ENCODE data around the gene SNRK. TPM values are rescaled to one million over a fixed set of nuclear protein-coding genes. Genes with fewer than 3 reads are reported as not detected.

Gene SNRK
- total RNA-seq, 2 experiments from 2014 or later = 70.7 to 73.6 TPM

DNA sequence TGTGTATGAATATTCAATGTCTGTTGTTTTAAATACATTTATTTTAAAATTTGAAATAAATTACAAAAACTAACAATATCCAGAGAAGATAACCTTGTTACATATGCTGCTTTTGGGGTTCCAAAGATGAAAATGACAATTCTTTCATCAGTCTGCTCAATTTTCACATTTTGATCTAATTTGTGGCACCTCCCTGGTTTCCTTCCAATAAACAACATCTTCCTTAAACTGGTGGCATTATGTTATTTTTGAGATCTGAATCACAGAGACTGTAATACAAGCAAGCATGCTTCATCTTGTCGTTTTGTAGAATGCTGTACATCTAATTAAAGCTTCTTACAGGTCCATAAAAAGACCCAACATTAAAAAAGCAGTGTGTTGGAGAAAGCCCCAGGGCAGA, 2.2 kb upstream of the SNRK start:
- ATAC-seq (ENCODE audit: low read depth) (no peak), DNase-seq (no peak)
- H3K9me3 Mint-ChIP-seq = no peaks in the 10 kb centered on the region
- no peaks in the 10 kb centered on the region for H3K27me3 Mint-ChIP-seq
- peaks cover 6% of the 10 kb centered on the region for H3K36me3 Mint-ChIP-seq
- no peak overlapping the region for H3K4me3 Mint-ChIP-seq
- no peak overlapping the region for H3K27ac Mint-ChIP-seq
- peaks cover 7% of the 10 kb centered on the region for H3K4me1 Mint-ChIP-seq
- POLR2A ChIA-PET = interaction anchor here (0.5 kb wide), 1 partner anchor 500 kb away, joined by 4 read pairs; no protein-coding TSS in a partner anchor

DNA sequence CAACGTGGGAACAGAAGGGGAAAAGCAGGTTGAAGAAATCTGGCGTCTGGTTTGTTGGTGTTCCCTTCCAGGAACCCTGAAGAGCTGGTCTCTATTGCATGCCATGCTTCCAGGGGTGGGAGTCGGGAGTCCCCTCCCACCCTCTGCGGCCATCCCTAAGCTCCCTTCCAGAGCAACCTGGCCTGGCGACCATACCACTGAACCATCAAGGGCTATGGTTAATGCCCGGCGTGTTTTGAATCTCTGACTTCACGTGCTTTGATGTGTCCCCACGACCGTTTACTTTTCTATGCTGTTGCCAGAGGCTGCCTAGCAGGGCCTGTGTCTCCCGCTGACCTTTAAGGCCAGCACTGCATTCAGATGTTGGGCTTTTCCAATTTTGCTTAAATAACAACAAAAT, 696 bp upstream of the SNRK start:
- DNase-seq = no peak
- Mint-ChIP-seq H3K9me3 (no peaks in the 10 kb centered on the region), H3K36me3 (peaks cover 9% of the 10 kb centered on the region), H3K27ac (peak overlapping the region; percentile 95), H3K4me1 (peaks cover 20% of the 10 kb centered on the region), H3K4me3 (peak overlapping the region; percentile 93), H3K27me3 (no peaks in the 10 kb centered on the region)
- ATAC-seq (ENCODE audit: low read depth) = no peak
- POLR2A ChIA-PET = interaction anchor here (0.7 to 7.1 kb wide), 11 partner anchors 9 to 217 kb away, joined by 3 to 46 read pairs (median 5); no protein-coding TSS in a partner anchor

DNA sequence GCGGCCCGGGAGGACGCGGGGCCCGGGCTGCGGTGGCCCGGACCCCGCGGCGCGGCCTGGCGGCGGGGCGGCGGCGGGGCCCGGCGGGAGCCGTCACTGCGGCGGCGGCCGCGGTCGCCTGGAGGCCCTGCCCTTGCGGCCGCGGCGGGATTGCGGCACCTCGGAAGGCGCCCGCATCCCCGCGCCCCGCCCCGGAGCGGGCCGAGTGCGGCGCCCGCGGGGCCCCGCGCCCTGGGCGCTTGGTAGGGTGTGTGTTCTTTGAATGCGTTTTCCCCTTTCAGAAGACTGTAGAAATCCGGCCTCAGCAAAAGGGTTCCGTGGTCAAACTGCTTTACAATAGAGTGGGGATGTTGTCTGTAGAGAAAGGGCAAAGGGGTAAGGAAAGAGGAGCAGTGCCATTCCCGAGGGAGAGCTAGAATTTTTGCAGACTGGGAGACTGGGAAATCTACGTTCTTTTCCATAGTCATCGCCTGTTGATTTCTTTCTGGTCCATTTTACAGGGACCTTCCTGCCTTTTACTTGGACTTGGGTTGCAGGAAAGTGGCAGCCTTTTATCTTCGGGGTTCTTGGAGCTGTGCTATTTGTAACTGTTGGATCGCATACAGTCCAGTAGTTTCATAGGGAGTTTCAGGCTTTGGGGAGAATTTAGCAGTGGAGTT, 630 bp downstream of the SNRK start:
- H3K27me3 Mint-ChIP-seq = no peaks in the 10 kb centered on the region
- peaks cover 33% of the 10 kb centered on the region for H3K4me1 Mint-ChIP-seq
- POLR2A ChIA-PET = interaction anchor here (0.7 to 7.1 kb wide), 9 partner anchors 8 to 216 kb away, joined by 3 to 46 read pairs (median 5); no protein-coding TSS in a partner anchor
- H3K36me3 Mint-ChIP-seq = peaks cover 9% of the 10 kb centered on the region
- ATAC-seq (ENCODE audit: low read depth) = peak; percentile 35
- peak overlapping the region; percentile 92 for H3K27ac Mint-ChIP-seq
- no peak for DNase-seq
- peak overlapping the region; percentile 95 for H3K4me3 Mint-ChIP-seq
- no peaks in the 10 kb centered on the region for H3K9me3 Mint-ChIP-seq

DNA sequence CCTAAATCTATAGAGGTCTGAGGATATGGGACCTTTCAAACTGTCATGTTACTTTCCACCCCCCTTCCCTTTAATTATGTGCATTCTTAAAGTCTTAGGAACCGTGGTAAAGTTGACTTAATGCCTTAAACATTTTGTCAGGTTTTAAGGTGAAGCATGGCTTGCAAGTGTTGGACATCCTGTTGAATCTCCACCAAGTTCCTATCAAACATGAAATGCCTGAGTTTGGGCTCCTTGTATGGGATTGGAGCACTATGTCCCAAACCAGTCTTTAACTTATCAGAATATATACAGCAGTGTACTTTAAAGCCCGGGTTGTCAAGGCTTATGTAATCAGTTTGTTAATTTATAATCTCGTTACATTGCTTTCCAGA, 1.1 kb downstream of the SNRK start:
- H3K4me1 Mint-ChIP-seq = peaks cover 37% of the 10 kb centered on the region
- H3K4me3 Mint-ChIP-seq = peak overlapping the region; percentile 95
- ATAC-seq (ENCODE audit: low read depth) = no peak
- no peaks in the 10 kb centered on the region for H3K9me3 Mint-ChIP-seq
- POLR2A ChIA-PET = interaction anchor here (0.7 to 7.1 kb wide), 5 partner anchors 10 to 215 kb away, joined by 3 to 46 read pairs (median 25); no protein-coding TSS in a partner anchor
- DNase-seq = no peak
- H3K36me3 Mint-ChIP-seq = peaks cover 9% of the 10 kb centered on the region
- peak overlapping the region; percentile 92 for H3K27ac Mint-ChIP-seq
- no peaks in the 10 kb centered on the region for H3K27me3 Mint-ChIP-seq

GRCh38 chr3:43288366-43288765, 2.0 kb downstream of the SNRK start:
- H3K4me3 Mint-ChIP-seq = peak overlapping the region; percentile 95
- ATAC-seq (ENCODE audit: low read depth) = peak; percentile 28
- H3K4me1 Mint-ChIP-seq = peaks cover 45% of the 10 kb centered on the region
- DNase-seq = no peak
- peak overlapping the region; percentile 87 for H3K27ac Mint-ChIP-seq
- POLR2A ChIA-PET = interaction anchor here (1.0 to 7.1 kb wide), 4 partner anchors 9 to 101 kb away, joined by 3 to 46 read pairs (median 4); no protein-coding TSS in a partner anchor
- H3K27me3 Mint-ChIP-seq = no peaks in the 10 kb centered on the region
- no peaks in the 10 kb centered on the region for H3K9me3 Mint-ChIP-seq
- peaks cover 12% of the 10 kb centered on the region for H3K36me3 Mint-ChIP-seq

- POLR2A ChIA-PET = interaction anchor here (1.0 to 7.1 kb wide), 4 partner anchors 9 to 100 kb away, joined by 3 to 46 read pairs (median 4); no protein-coding TSS in a partner anchor
- H3K9me3 Mint-ChIP-seq = no peaks in the 10 kb centered on the region
- H3K27me3 Mint-ChIP-seq = no peaks in the 10 kb centered on the region
- ATAC-seq (ENCODE audit: low read depth) = no peak
- no peak for DNase-seq
- peaks cover 12% of the 10 kb centered on the region for H3K36me3 Mint-ChIP-seq
- peak overlapping the region; percentile 95 for H3K4me3 Mint-ChIP-seq
- peak overlapping the region; percentile 87 for H3K27ac Mint-ChIP-seq
- H3K4me1 Mint-ChIP-seq = peaks cover 45% of the 10 kb centered on the region
These were observed 2.5 kb downstream of the SNRK start for GRCh38 chr3:43288850-43289249.

GRCh38 chr3:43289401-43289800, 3.1 kb downstream of the SNRK start:
- Mint-ChIP-seq H3K4me3 (peak overlapping the region; percentile 95), H3K27me3 (no peaks in the 10 kb centered on the region), H3K4me1 (peaks cover 49% of the 10 kb centered on the region), H3K9me3 (no peaks in the 10 kb centered on the region), H3K27ac (peak overlapping the region; percentile 87), H3K36me3 (peaks cover 12% of the 10 kb centered on the region)
- ATAC-seq (ENCODE audit: low read depth) (no peak), DNase-seq (no peak)
- POLR2A ChIA-PET = interaction anchor here (1.4 to 7.1 kb wide), 2 partner anchors 11 to 56 kb away, joined by 4 to 46 read pairs; no protein-coding TSS in a partner anchor

DNA sequence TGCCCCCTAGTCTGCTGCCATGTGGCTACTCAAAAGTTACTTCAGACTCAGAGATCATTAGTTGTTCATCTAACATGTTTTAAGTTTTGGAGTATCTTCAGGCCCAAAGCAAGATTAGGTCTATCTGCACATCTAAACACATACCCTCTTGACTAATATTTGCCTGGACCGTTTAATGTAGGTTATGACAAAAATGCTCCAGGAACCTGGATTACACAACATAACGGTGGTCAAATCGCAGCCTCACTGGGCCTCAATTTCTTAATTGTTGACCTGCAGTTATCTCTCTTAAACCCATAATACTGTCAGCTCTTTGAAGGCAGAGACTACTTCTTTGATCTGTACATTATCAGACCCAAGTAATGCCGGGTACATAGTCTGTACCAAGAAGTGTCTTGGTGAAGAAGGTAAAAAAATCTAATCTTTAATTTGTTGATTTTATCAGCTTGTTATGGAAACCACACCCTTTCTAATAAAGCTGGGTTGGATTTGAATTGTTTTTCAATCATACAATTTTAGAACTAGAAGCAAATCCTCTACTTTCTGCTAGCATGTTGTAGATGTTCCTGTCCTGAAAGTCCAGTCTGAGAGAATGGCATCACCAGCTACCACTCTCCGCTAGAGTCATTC, 3.6 kb downstream of the SNRK start:
- POLR2A ChIA-PET = interaction anchor here (1.0 to 7.1 kb wide), 3 partner anchors 10 to 56 kb away, joined by 4 to 46 read pairs (median 5); no protein-coding TSS in a partner anchor

GRCh38 chr3:43290956-43291355, 4.6 kb downstream of the SNRK start:
- H3K36me3 Mint-ChIP-seq = peaks cover 12% of the 10 kb centered on the region
- H3K27ac Mint-ChIP-seq = peak overlapping the region; percentile 79
- DNase-seq (no peak), ATAC-seq (ENCODE audit: low read depth) (no peak)
- POLR2A ChIA-PET = interaction anchor here (0.9 to 7.1 kb wide), 3 partner anchors 9 to 128 kb away, joined by 3 to 46 read pairs (median 5); no protein-coding TSS in a partner anchor
- peaks cover 61% of the 10 kb centered on the region for H3K4me1 Mint-ChIP-seq
- H3K27me3 Mint-ChIP-seq = no peaks in the 10 kb centered on the region
- peak overlapping the region; percentile 95 for H3K4me3 Mint-ChIP-seq
- no peaks in the 10 kb centered on the region for H3K9me3 Mint-ChIP-seq

More for the DNA sequence above, 3.6 kb downstream of the SNRK start:
- Mint-ChIP-seq H3K27me3 (no peaks in the 10 kb centered on the region), H3K27ac (peak overlapping the region; percentile 87), H3K9me3 (no peaks in the 10 kb centered on the region), H3K4me3 (peak overlapping the region; percentile 95), H3K36me3 (peaks cover 12% of the 10 kb centered on the region), H3K4me1 (peaks cover 53% of the 10 kb centered on the region)
- DNase-seq = no peak
- no peak for ATAC-seq (ENCODE audit: low read depth)

DNA sequence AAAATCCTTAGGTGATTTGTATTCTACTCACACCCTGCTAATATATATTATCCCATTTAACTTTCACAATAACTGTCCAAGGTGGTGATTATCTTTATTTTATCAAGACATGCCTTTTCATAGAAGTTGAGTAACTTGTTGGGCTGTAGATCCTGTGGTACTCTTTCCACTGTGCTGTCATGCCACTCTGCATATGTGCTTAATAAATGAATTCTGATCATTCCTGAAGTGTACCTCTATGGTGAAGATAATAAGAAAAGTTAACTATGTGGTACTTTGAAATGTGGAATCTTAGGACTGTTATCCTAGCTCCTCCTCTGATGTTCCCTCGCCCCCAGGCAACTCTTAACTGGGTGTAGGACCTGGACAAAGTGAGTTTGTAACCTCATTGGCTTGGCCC, 5.2 kb downstream of the SNRK start:
- no peaks in the 10 kb centered on the region for H3K9me3 Mint-ChIP-seq
- H3K4me1 Mint-ChIP-seq = peaks cover 65% of the 10 kb centered on the region
- POLR2A ChIA-PET = interaction anchor here (0.8 to 7.1 kb wide), 2 partner anchors 54 to 55 kb away, joined by 3 to 46 read pairs; no protein-coding TSS in a partner anchor
- no peaks in the 10 kb centered on the region for H3K27me3 Mint-ChIP-seq
- no peak for ATAC-seq (ENCODE audit: low read depth)
- DNase-seq = no peak
- peaks cover 12% of the 10 kb centered on the region for H3K36me3 Mint-ChIP-seq
- peak overlapping the region; percentile 79 for H3K27ac Mint-ChIP-seq
- peak overlapping the region; percentile 95 for H3K4me3 Mint-ChIP-seq

- Mint-ChIP-seq H3K36me3 (peaks cover 17% of the 10 kb centered on the region), H3K9me3 (no peaks in the 10 kb centered on the region), H3K4me3 (peak overlapping the region; percentile 41), H3K4me1 (peaks cover 74% of the 10 kb centered on the region), H3K27me3 (no peaks in the 10 kb centered on the region), H3K27ac (peak overlapping the region; percentile 68)
- ATAC-seq (ENCODE audit: low read depth) (no peak), DNase-seq (no peak)
- POLR2A ChIA-PET = interaction anchor here (0.8 to 1.7 kb wide), 2 partner anchors 9 to 43 kb away, joined by 3 to 8 read pairs; partner anchors contain the start of gene SNRK
These were observed 8.6 kb downstream of the SNRK start for GRCh38 chr3:43294975-43295374.

DNA sequence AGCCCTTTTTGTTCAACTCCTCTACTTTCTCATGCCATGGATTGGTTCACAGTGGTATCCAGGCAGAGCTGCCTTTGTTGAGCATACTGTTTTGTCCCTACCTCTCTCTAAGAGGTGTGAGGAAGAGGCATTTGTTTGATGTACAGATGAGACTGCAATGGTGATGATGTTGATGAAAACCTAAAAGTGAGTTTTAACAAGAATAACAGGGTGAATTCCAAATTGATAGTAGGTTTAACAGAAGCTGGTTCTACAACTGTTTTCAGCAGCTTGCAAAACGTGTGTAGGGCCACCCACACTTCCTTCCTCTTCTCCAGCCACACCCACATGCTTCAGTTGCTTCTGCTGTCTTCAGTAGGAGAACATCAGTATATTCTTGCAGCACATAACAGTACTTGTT, 10.2 kb downstream of the SNRK start:
- Mint-ChIP-seq H3K4me3 (peak overlapping the region; percentile 85), H3K36me3 (peaks cover 13% of the 10 kb centered on the region), H3K4me1 (peaks cover 61% of the 10 kb centered on the region), H3K27me3 (no peaks in the 10 kb centered on the region), H3K27ac (peak overlapping the region; percentile 85), H3K9me3 (no peaks in the 10 kb centered on the region)
- POLR2A ChIA-PET = interaction anchor here (0.8 to 5.1 kb wide), 8 partner anchors 9 to 134 kb away, joined by 3 to 42 read pairs (median 4); partner anchors contain the start of gene SNRK
- ATAC-seq (ENCODE audit: low read depth) = peak; percentile 89
- DNase-seq = no peak

DNA sequence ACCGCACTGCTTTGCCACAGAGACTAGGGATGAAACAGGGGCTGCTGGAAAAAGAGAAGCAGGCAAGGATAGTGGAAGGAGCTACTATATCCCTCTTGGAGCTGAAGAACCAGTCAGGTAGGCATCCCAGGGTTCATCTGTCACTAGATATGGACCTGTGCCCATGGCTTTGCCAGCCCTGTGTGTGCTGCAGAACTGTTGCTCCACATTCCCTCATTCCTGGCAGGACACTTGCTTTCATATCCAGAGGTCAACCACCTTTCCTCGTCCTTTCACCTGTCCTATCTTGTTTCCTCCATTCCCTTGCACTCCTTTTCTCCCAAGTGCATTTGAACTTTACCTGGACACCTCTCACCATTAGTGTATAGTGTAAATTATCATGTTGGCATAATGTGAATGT, 12.0 kb downstream of the SNRK start:
- peak overlapping the region; percentile 84 for H3K4me3 Mint-ChIP-seq
- no peaks in the 10 kb centered on the region for H3K27me3 Mint-ChIP-seq
- H3K36me3 Mint-ChIP-seq = peaks cover 15% of the 10 kb centered on the region
- DNase-seq (no peak), ATAC-seq (ENCODE audit: low read depth) (no peak)
- POLR2A ChIA-PET = interaction anchor here (1.5 to 5.1 kb wide), 4 partner anchors 12 to 135 kb away, joined by 3 to 42 read pairs (median 18); partner anchors contain the start of gene SNRK
- H3K4me1 Mint-ChIP-seq = peaks cover 56% of the 10 kb centered on the region
- no peaks in the 10 kb centered on the region for H3K9me3 Mint-ChIP-seq
- peak overlapping the region; percentile 90 for H3K27ac Mint-ChIP-seq

All from activated naive CD8-positive, alpha-beta T cell treated with anti-CD3 and anti-CD28 coated beads, Interleukin-2, amount 10 ng/mL, durations not matched to agents 7 days and 5 days (primary cell).